ENCODE measurements around the gene LEKR1.

Gene LEKR1

DNA sequence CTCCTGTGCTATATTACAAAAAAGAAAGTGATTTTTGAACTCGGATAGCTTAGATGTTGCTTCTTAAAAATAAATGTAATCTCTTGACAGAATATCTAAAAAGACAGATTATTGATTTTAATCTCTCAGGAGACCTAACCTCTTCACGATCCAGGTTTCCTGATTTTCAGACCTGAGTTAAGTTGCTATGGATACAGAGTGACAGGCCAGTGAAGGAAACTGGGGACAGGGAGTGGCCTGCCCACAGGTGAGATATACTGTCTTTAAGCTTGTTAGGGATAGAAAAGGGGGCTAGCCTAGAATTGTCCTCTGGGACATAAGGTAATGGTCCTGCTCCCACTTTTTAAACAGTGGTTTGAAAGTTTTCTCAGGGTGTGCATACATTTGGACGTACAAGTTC, 260.6 kb downstream of the LEKR1 start:
- no peak for DNase-seq

DNA sequence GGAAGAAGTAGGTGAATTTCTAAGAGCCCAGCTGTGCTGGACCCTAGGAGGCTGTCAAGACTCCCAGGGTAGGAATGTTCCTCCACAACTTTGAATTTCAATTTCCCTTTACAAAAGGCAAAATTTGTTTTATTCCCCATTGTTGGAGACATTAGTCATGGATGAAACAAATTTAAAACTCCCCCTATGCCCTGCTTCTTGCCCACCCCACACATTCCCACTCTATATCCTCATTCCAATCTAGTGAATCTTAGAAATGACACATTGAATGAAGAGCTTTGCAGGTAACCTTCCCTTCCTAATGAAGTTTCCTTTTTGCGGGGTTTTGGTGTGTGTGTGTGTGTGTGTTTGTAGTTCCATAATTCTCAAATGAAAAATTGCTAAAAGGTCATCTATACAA, 261.2 kb downstream of the LEKR1 start:
- DNase-seq, result no peak

DNA sequence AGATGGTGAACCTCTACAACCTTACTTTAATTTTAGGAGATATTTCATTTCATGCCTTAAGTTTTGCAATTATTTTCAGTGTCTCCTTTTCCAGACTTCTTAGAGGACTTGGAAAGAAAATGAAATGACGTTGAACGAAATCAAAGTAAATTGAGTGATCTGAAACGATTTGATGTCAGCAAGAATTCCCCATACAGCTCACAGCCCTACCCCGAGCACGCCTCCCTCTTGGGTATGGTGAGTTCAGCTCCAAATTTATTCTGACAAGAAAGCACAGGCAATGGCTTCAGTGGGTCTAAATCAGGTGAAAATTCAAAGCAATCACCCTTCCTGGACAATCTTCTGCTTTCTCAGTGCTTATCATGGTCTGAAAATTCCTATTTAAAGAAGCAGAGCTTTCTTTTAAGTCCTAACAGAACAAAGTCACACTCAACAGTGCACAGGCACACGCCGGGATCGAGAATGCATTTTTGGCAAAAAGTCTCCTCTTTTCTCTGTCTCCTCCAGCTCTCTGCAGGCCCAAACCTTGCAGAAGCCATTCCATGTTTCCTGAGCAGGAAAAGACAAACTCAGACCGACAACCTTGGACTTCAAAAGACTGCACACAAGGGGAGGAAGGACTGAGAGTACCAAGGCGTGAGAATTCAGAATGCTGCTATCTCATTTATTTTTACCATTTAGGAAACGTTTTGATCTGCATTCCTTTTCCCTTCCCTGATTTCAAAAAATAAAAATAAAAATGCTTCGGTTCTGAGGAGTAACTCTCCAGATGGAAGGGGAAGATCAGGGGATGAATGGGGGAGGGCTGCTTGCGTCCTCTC, 261.8 kb downstream of the LEKR1 start:
- DNase-seq, result no peak

GRCh38 chr3:157088601-157089454, 262.7 kb downstream of the LEKR1 start:
- no peak for DNase-seq

GRCh38 chr3:157089455-157090221, 263.5 kb downstream of the LEKR1 start:
- no peak for DNase-seq

DNA sequence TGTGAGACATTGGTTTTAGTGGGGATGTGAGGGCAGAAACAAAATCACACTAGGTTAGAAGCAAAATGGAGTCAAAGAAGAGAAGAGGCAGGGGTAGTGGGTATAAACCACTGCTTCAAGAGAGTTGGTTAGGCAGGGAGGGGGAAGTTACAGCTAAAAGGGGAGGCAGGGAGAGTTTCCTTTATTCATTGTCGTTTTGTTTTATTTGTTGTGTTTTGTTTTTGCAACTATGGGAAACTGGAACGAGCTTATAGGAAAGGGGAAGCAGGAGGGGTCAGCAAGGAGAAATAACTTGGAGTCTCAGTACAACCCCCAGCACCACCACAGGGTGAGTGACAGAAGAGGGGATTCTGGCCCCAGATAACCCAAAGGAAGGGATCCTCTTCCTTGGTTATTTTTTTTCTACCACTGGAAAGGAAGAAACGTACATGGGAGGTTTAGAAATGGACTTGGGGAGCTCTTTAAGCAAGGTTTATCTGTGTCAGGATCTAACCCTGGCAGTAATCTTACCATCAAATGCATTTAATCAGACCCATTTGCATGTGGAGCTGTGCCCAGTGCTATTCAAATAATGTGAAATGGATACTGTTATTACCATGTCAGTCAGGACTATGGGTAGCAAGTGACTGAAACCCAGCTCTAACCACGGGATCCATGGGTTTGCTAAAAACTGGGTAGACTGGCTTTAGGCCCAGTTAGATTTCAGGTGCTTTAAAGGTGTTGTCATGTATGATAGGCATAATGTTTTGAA, 265.1 kb downstream of the LEKR1 start:
- no peak for DNase-seq

- DNase-seq, result no peak
These were observed 266.1 kb downstream of the LEKR1 start for GRCh38 chr3:157092230-157092629.

DNA sequence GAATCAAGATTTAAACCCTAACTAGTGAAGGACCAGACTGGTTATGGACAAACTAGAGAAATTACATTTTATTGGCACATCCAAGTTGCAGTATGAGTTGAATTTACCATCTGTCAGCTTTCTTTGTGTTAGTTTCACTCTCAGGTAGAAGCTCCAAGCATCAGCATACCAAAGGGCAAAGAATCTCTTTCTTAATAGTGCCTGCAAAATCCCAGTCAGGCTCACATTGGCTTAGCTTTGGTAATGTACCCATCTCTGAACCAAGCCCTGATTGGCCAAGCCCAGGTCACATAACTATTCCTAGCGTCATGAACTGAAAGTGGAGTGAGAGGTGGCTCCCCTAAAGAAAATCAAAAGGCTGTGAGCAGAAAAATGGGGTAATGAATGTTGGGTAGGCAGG, 266.9 kb downstream of the LEKR1 start:
- no peak for DNase-seq

- DNase-seq, result no peak
These were observed 268.1 kb downstream of the LEKR1 start for GRCh38 chr3:157094301-157094700.

GRCh38 chr3:157094751-157095480, 268.8 kb downstream of the LEKR1 start:
- DNase-seq, result no peak

Measured in NCI-H748 treated with DMSO at 0.1 percent for 48 hours (cell line).